K562 (cell line): ENCODE results near the gene SGPP2. TPM values are rescaled to one million over a fixed set of nuclear protein-coding genes. Genes with fewer than 3 reads are reported as not detected.

ENCODE experiments used
- ATAC-seq: fragments of 200-7000 bp; cut with Tn5 transposase; 3 replicates; pipeline ENCODE4 v1.9.1; 2020; ENCODE audit warnings: moderate library complexity
- BruUV-seq: library from RNA; stranded (reverse); fragments of 400-500 nt; replicated peaks from 2 replicates; lab custom pipeline; 2021; lab: Mats Ljungman, UMichigan
- CTCF ChIA-PET: fragments of 300-600 bp; formaldehyde crosslinking; extraction: SDS; loops from one replicate; lab custom pipeline; 2021; ENCODE audit warnings: low intra/inter-chr PET ratio; lab: Yijun Ruan, JAX
- POLR2A ChIA-PET: fragments of 300-600, 350-650 bp; sonication (Branson Sonifier 250); formaldehyde crosslinking; extraction: SDS; loops from one replicate; lab custom pipeline; 2021; ENCODE audit warnings: antibody characterized with exemption, inconsistent platforms; lab: Yijun Ruan, JAX
- DNase-seq, 4 experiments: peaks; one replicate each; pipeline versions ENCODE4 v3.0.0 to v3.0.0-alpha.2; 2011 to 2018; ENCODE audit warnings: low spot score in 3 of 4, mixed read lengths in 3 of 4; ENCODE audit errors: extremely low read depth in 1 of 4
- FAIRE-seq: peaks from 2 replicates; lab custom pipeline; 2011; peaks lifted over from hg19 to GRCh38; lab: Jason Lieb, UNC
- H2AFZ ChIP-seq: 2 replicates; pipeline ENCODE4 v1.6.0; 2011; ENCODE audit warnings: low read depth, low read length, control low read depth, inconsistent platforms
- H3K27ac ChIP-seq: fragments of 200-600 bp; 3 replicates; pipeline ENCODE4 v1.8.0; 2011; ENCODE audit warnings: low read depth, mild to moderate bottlenecking, control low read depth, inconsistent platforms, low read length, moderate library complexity, mixed read lengths; ENCODE audit errors: extremely low read depth
- H3K27me3 ChIP-seq, 2 experiments: fragments of 300-600 bp in 1 of 2; 2 replicates in 1 of 2; 3 replicates in 1 of 2; pipeline versions ENCODE4 v1.6.0 to v1.8.0; 2011; ENCODE audit warnings: inconsistent platforms in 2 of 2, low read length in 2 of 2, mild to moderate bottlenecking in 1 of 2, mixed read lengths in 1 of 2, moderate library complexity in 1 of 2; ENCODE audit not compliant: control insufficient read depth in 2 of 2, insufficient read depth in 2 of 2
- H3K36me3 ChIP-seq: fragments of 300-600 bp; 3 replicates; pipeline ENCODE4 v1.8.0; 2011; ENCODE audit warnings: mild to moderate bottlenecking, low read length, inconsistent platforms; ENCODE audit not compliant: control insufficient read depth, insufficient read depth
- H3K4me1 ChIP-seq, 2 experiments: fragments of 200-600 bp in 1 of 2; replicated peaks in 1 of 2; 2 replicates in 1 of 2; 3 replicates in 1 of 2; pipeline versions ENCODE4 v1.5.1 to v1.8.0; 2011; ENCODE audit warnings: inconsistent platforms in 2 of 2, low read length in 2 of 2, mild to moderate bottlenecking in 1 of 2, mixed read lengths in 1 of 2, moderate library complexity in 1 of 2; ENCODE audit not compliant: control insufficient read depth in 2 of 2, insufficient read depth in 2 of 2
- H3K4me2 ChIP-seq: 2 replicates; pipeline ENCODE4 v1.6.1; 2011; ENCODE audit warnings: low read length, control low read depth, inconsistent platforms, mixed read lengths; ENCODE audit not compliant: insufficient read depth
- H3K4me3 ChIP-seq: fragments of 200-600 bp; sonication (generic), shearing (Covaris generic); 2 replicates; pipeline ENCODE4 v1.5.1; 2016; ENCODE audit warnings: control low read depth, inconsistent platforms
- H3K79me2 ChIP-seq: fragments of 200-600 bp; 3 replicates; pipeline ENCODE4 v1.8.0; 2011; ENCODE audit warnings: low read length, inconsistent platforms; ENCODE audit not compliant: control insufficient read depth, insufficient read depth
- H3K9ac ChIP-seq, 2 experiments: 2 replicates each; pipeline versions ENCODE4 v1.6.0 to v1.6.1; 2011; ENCODE audit warnings: low read depth in 2 of 2, low read length in 2 of 2, control low read depth in 1 of 2, inconsistent platforms in 1 of 2, mild to moderate bottlenecking in 1 of 2, mixed read lengths in 1 of 2; ENCODE audit not compliant: insufficient read depth in 1 of 2
- H3K9me1 ChIP-seq: one replicate; pipeline ENCODE4 v1.6.0; 2011; ENCODE audit warnings: inconsistent platforms, mild to moderate bottlenecking, low read length, moderate library complexity; ENCODE audit not compliant: control insufficient read depth, insufficient read depth
- H3K9me3 ChIP-seq: replicated peaks from 2 replicates; pipeline ENCODE4 v1.5.1; 2011; ENCODE audit warnings: low read depth, low read length, inconsistent platforms; ENCODE audit not compliant: control insufficient read depth, insufficient read depth
- H4K20me1 ChIP-seq: replicated peaks from 2 replicates; pipeline ENCODE4 v1.6.1; 2011; ENCODE audit warnings: low read length, inconsistent platforms, mixed read lengths; ENCODE audit not compliant: control insufficient read depth, insufficient read depth
- CREM ChIP-seq: IDR thresholded peaks from 2 replicates; pipeline ENCODE4 v1.6.1; 2014; ENCODE audit warnings: antibody characterized with exemption, low read depth
- GABPA ChIP-seq: fragments of 200-800 bp; sonication (Bioruptor generic); conservative IDR thresholded peaks from 2 replicates; pipeline ENCODE4 v1.6.1; 2016; ENCODE audit warnings: low read depth, missing genetic modification characterization, missing compliant biosample characterization
- GTF2A2 ChIP-seq: IDR thresholded peaks from 2 replicates; pipeline ENCODE4 v1.6.1; 2016; ENCODE audit warnings: mild to moderate bottlenecking, missing genetic modification characterization, missing compliant biosample characterization
- KHSRP ChIP-seq: fragments of 450-650 bp; IDR thresholded peaks from 2 replicates; pipeline ENCODE4 v1.6.1; 2017
- NRF1 ChIP-seq, 2 experiments: fragments of 450-650 bp; IDR thresholded peaks in 1 of 2; conservative IDR thresholded peaks in 1 of 2; 2 replicates each; pipeline ENCODE4 v1.6.1; 2014; ENCODE audit warnings: mild to moderate bottlenecking in 2 of 2
- SETDB1 ChIP-seq: IDR thresholded peaks from one replicate; pipeline ENCODE4 v1.6.1; 2012; ENCODE audit warnings: low read length, control low read depth, inconsistent platforms
- THAP12 ChIP-seq: fragments of 250-450 bp; sonication (Bioruptor Pico); IDR thresholded peaks from 2 replicates; pipeline ENCODE4 v1.9.0; 2021; ENCODE audit warnings: mild to moderate bottlenecking, inconsistent platforms
- ZKSCAN3 ChIP-seq: fragments of 250-450 bp; sonication (Bioruptor Pico); IDR thresholded peaks from 2 replicates; pipeline ENCODE4 v1.4.0; 2020
- ZNF217 ChIP-seq: sonication (generic); formaldehyde crosslinking; IDR thresholded peaks from 2 replicates; pipeline ENCODE4 v1.8.0; 2022; ENCODE audit warnings: mild to moderate bottlenecking, missing genetic modification reagents
- WGBS: fragments of 100-300 bp; shearing (Covaris generic); methylation state at CpG from one replicate; pipeline ENCODE4 v1.1.6; 2016; ENCODE audit warnings: low coverage, mixed read lengths; ENCODE audit not compliant: insufficient coverage; ENCODE audit errors: missing lambda C conversion rate; 5-methylcytosine and 5-hydroxymethylcytosine counted together
- in situ Hi-C: fragments of 300-500 bp; cut with MboI; formaldehyde crosslinking; loops from 4 replicates; pipeline ENCODE4 v1.15.0; 2018; ENCODE audit warnings: inconsistent platforms, mixed read lengths
- intact Hi-C: fragments of 100-400 bp; cut with micrococcal nuclease; formaldehyde crosslinking; loops from 2 replicates; pipeline ENCODE4 v1.14.2; 2022
- polyA plus RNA-seq, 8 experiments: library from polyadenylated mRNA; depleted of rRNA in 4 of 8; stranded (reverse) in 5 of 8; unstranded in 3 of 8; fragments of >200 nt; fragmentation: Nextera tagmentation in 2 of 8; fragmentation: Illumina TruSeq in 1 of 8; extraction: Ambion mirVana in 2 of 8; extraction: Trizol in 1 of 8; gene quantifications; 2 replicates each; pipeline versions ENCODE4 v1.2.1 to v1.2.3, GENCODE V29; 2011 to 2014; ENCODE audit warnings: inconsistent platforms in 1 of 8, missing spikeins in 1 of 8
- total RNA-seq, 7 experiments: library from RNA; depleted of rRNA in 6 of 7; stranded (reverse); fragments of >200 nt in 6 of 7; fragmentation: Illumina TruSeq in 2 of 7; extraction: Trizol in 2 of 7; gene quantifications; 2 replicates each; pipeline versions ENCODE4 v1.2.1 to v1.2.3, GENCODE V29; 2011 to 2021; ENCODE audit warnings: low replicate concordance in 1 of 7
- TF ChIP-seq, protein P1 (sequence below): sonication (generic); formaldehyde crosslinking; IDR thresholded peaks from 2 replicates; pipeline ENCODE4 v1.8.0; 2023; ENCODE audit warnings: mild to moderate bottlenecking, missing genetic modification reagents

SGPP2 gene
- total and polyA plus RNA-seq, 9 of the 15 experiments (the other 6 are each of a cell fraction or from before 2014, with no cell fraction given) = 0.01 to 0.04 TPM; not detected in 7

- FAIRE-seq = no peak
Measured at GRCh38 chr2:222398446-222398885, 25.9 kb upstream of the SGPP2 start.

More at GRCh38 chr2:222398446-222398885, 25.9 kb upstream of the SGPP2 start:
- ATAC-seq (no peak), DNase-seq (no peak)
- in situ Hi-C loops (no loop called here), intact Hi-C loops (no loop called here)
- BruUV-seq = no TSS peak
- H3K4me1 ChIP-seq = no peaks in the 10 kb centered on the region
- H3K9ac ChIP-seq = no peak overlapping the region
- H2AFZ ChIP-seq = no peak overlapping the region
- WGBS = 0% methylated on average over 1 of the region's 1 CpG
- no peak overlapping the region for H3K4me2 ChIP-seq
- no peaks in the 10 kb centered on the region for H3K9me1 ChIP-seq
- H3K79me2 ChIP-seq = no peaks in the 10 kb centered on the region
- H3K4me3 ChIP-seq = no peak overlapping the region
- CTCF ChIA-PET = no interaction called here
- POLR2A ChIA-PET = no interaction called here
- H3K9me3 ChIP-seq = no peaks in the 10 kb centered on the region
- H4K20me1 ChIP-seq = no peaks in the 10 kb centered on the region
- H3K27me3 ChIP-seq = no peaks in the 10 kb centered on the region
- no peaks in the 10 kb centered on the region for H3K36me3 ChIP-seq
- TF ChIP-seq THAP12 (CRISPR knock-in tag) = no peak
- TF ChIP-seq ZKSCAN3 (CRISPR knock-in tag) = no peak
- TF ChIP-seq CREM = no peak
- TF ChIP-seq NRF1 (conservative IDR thresholded peaks at IDR 0.05 in 1 of 2, IDR thresholded peaks at IDR 0.05 in 1 of 2) = no peak
- no peak for TF ChIP-seq GTF2A2 (tag)
- no peak for TF ChIP-seq GABPA (tag)
- TF ChIP-seq KHSRP = no peak
- TF ChIP-seq ZNF217 (CRISPR knock-in tag) = no peak
- no peak for TF ChIP-seq SETDB1
- TF ChIP-seq, protein P1, sequence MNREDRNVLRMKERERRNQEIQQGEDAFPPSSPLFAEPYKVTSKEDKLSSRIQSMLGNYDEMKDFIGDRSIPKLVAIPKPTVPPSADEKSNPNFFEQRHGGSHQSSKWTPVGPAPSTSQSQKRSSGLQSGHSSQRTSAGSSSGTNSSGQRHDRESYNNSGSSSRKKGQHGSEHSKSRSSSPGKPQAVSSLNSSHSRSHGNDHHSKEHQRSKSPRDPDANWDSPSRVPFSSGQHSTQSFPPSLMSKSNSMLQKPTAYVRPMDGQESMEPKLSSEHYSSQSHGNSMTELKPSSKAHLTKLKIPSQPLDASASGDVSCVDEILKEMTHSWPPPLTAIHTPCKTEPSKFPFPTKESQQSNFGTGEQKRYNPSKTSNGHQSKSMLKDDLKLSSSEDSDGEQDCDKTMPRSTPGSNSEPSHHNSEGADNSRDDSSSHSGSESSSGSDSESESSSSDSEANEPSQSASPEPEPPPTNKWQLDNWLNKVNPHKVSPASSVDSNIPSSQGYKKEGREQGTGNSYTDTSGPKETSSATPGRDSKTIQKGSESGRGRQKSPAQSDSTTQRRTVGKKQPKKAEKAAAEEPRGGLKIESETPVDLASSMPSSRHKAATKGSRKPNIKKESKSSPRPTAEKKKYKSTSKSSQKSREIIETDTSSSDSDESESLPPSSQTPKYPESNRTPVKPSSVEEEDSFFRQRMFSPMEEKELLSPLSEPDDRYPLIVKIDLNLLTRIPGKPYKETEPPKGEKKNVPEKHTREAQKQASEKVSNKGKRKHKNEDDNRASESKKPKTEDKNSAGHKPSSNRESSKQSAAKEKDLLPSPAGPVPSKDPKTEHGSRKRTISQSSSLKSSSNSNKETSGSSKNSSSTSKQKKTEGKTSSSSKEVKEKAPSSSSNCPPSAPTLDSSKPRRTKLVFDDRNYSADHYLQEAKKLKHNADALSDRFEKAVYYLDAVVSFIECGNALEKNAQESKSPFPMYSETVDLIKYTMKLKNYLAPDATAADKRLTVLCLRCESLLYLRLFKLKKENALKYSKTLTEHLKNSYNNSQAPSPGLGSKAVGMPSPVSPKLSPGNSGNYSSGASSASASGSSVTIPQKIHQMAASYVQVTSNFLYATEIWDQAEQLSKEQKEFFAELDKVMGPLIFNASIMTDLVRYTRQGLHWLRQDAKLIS (CRISPR knock-in tag) = no peak
- no peak overlapping the region for H3K27ac ChIP-seq
